HL-60 (cell line): ENCODE results near the gene CYS1.
"Not testable (repeated sequence)": the region's sequence is repeated elsewhere in the genome, so short reads cannot be mapped to it uniquely, and the experiment has no call there.

ENCODE experiments used
- CTCF ChIP-seq: IDR thresholded peaks from one replicate; pipeline ENCODE4 v1.5.1; 2011; ENCODE audit warnings: low read length, control low read depth, inconsistent platforms; ENCODE audit not compliant: insufficient read depth
- GABPA ChIP-seq: IDR thresholded peaks from 2 replicates; pipeline ENCODE4 v1.6.1; 2012; ENCODE audit warnings: low read depth
- POLR2AphosphoS5 ChIP-seq: IDR thresholded peaks from 2 replicates; pipeline ENCODE4 v1.6.1; 2012; ENCODE audit warnings: low read depth

- TF ChIP-seq CTCF, POLR2AphosphoS5, GABPA: not testable (repeated sequence)
These were observed 49.4 kb downstream of the CYS1 start for GRCh38 chr2:10030798-10031197.
